Measurements from ENCODE around the gene COX6B1. TPM values are rescaled to one million over a fixed set of nuclear protein-coding genes. Genes with fewer than 3 reads are reported as not detected.
"Not testable (repeated sequence)": the region's sequence is repeated elsewhere in the genome, so short reads cannot be mapped to it uniquely, and the experiment has no call there.

The COX6B1 gene
- total RNA-seq, 2 experiments from 2014 or later = 429 to 474 TPM

DNA sequence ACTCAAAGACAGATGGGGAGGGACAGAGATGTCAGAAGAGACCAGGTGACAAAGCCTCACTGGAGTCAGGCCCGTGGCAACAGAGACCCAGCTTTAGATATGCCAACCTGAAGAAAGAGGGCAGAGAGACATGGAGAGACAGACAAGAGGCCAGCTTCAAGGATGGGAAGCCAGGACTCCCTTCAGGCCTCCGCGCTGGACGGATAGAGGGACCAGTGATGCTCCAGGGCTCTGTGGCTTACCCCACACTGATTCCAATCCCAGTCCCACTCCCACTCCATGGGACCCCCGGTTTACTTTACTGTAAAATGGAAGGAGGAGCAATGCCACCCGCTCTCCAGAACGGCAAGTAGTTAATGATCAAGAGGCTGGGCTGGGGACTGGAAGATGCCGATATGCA, 8.3 kb upstream of the COX6B1 start:
- POLR2A ChIA-PET = no interaction called here
- H3K9me3 Mint-ChIP-seq = no peaks in the 10 kb centered on the region
- DNase-seq = no peak
- peak overlapping the region; percentile 7 for H3K27ac Mint-ChIP-seq
- CTCF ChIA-PET = interaction anchor here (0.6 to 1.4 kb wide), 2 partner anchors 9 to 12 kb away, joined by 5 read pairs; no protein-coding TSS in a partner anchor
- no peaks in the 10 kb centered on the region for H3K27me3 Mint-ChIP-seq
- H3K36me3 Mint-ChIP-seq (ENCODE audit: low read depth) = peaks cover 18% of the 10 kb centered on the region
- peaks cover 25% of the 10 kb centered on the region for H3K4me1 Mint-ChIP-seq
- H3K4me3 Mint-ChIP-seq = no peak overlapping the region

DNA sequence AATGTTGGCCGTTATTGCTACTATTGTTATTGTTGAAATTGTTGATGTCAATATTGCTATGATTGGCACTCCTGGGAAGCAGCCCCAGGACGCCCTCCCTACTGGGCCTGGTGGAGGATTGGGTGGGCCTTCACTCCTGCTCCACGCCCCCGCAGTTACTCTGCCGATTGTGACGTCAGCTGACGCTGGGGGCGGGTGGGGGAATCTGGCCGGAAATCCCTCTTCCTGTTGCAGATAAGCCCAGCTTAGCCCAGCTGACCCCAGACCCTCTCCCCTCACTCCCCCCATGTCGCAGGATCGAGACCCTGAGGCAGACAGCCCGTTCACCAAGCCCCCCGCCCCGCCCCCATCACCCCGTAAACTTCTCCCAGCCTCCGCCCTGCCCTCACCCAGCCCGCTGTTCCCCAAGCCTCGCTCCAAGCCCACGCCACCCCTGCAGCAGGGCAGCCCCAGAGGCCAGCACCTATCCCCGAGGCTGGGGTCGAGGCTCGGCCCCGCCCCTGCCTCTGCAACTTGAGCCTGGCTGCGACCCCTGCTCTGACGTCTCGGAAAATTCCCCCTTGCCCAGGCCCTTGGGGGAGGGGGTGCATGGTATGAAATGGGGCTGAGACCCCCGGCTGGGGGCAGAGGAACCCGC, 6.5 kb upstream of the COX6B1 start, which contains the start of gene ETV2:
Gene ETV2 (plus strand): TSS at position 231 of the 637 bp plus-strand sequence. CDS start 716 bp downstream, outside the sequence.
- Mint-ChIP-seq H3K4me1 (peaks cover 38% of the 10 kb centered on the region), H3K27me3 (no peaks in the 10 kb centered on the region), H3K9me3 (no peaks in the 10 kb centered on the region), H3K36me3 (ENCODE audit: low read depth) (peaks cover 13% of the 10 kb centered on the region), H3K4me3 (peak within 1 kb of the TSS; percentile 72), H3K27ac (peak within 1 kb of the TSS; percentile 66)
- POLR2A ChIA-PET = no interaction called here
- CTCF ChIA-PET = interaction anchor here (0.6 kb wide), 1 partner anchor 273 kb away, joined by 3 read pairs; no protein-coding TSS in a partner anchor
- peak; percentile 47 for DNase-seq

DNA sequence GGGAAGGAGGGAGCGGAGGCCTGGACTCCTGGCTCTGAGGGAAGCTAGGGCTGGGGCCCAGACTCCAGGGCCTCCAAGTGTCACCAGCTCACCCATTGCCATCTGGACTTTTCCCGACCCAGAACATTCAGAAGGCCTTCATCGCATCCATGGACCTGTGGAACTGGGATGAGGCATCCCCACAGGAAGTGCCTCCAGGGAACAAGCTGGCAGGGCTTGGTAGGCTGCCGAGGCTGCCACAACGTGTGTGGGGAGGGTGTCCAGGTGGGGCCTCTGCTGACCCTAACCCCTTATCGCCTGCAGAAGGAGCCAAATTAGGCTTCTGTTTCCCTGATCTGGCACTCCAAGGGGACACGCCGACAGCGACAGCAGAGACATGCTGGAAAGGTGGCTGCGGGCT, 5.8 kb upstream of the COX6B1 start:
- CTCF ChIA-PET = interaction anchor here (0.6 kb wide), 1 partner anchor 272 kb away, joined by 3 read pairs; no protein-coding TSS in a partner anchor

DNA sequence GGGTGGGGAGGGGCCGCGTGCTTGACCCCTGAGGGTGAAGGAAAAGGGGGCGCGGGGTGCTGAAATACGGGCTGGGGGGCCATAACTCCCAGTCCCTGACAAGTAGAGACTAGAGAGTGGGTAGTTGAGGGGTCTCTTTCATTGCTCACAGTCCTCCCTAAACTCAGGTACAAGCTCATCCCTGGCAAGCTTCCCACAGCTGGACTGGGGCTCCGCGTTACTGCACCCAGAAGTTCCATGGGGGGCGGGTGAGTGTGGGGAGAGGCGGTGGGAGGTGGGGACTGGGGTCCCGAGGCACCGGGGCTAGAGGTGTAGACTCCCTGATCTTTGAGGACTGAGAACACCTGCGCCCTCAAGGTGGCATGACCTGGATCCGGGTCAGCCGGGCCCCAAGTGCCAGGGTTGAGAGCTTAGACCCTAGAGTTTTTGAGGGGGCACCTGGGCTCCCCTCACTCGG, 5.3 kb upstream of the COX6B1 start:
- H3K27me3 Mint-ChIP-seq = no peaks in the 10 kb centered on the region
- peak overlapping the region; percentile 66 for H3K27ac Mint-ChIP-seq
- DNase-seq = no peak
- H3K4me3 Mint-ChIP-seq = peak overlapping the region; percentile 72
- H3K9me3 Mint-ChIP-seq = no peaks in the 10 kb centered on the region
- H3K36me3 Mint-ChIP-seq (ENCODE audit: low read depth) = peaks cover 4% of the 10 kb centered on the region
- ChIA-PET POLR2A (no interaction called here), CTCF (no interaction called here)
- H3K4me1 Mint-ChIP-seq = peaks cover 42% of the 10 kb centered on the region

More for the DNA sequence above, 5.8 kb upstream of the COX6B1 start:
- Mint-ChIP-seq H3K27ac (peak overlapping the region; percentile 66), H3K9me3 (no peaks in the 10 kb centered on the region), H3K36me3 (ENCODE audit: low read depth) (peaks cover 6% of the 10 kb centered on the region), H3K4me1 (peaks cover 40% of the 10 kb centered on the region), H3K27me3 (no peaks in the 10 kb centered on the region), H3K4me3 (peak overlapping the region; percentile 72)
- DNase-seq = no peak
- POLR2A ChIA-PET = no interaction called here

DNA sequence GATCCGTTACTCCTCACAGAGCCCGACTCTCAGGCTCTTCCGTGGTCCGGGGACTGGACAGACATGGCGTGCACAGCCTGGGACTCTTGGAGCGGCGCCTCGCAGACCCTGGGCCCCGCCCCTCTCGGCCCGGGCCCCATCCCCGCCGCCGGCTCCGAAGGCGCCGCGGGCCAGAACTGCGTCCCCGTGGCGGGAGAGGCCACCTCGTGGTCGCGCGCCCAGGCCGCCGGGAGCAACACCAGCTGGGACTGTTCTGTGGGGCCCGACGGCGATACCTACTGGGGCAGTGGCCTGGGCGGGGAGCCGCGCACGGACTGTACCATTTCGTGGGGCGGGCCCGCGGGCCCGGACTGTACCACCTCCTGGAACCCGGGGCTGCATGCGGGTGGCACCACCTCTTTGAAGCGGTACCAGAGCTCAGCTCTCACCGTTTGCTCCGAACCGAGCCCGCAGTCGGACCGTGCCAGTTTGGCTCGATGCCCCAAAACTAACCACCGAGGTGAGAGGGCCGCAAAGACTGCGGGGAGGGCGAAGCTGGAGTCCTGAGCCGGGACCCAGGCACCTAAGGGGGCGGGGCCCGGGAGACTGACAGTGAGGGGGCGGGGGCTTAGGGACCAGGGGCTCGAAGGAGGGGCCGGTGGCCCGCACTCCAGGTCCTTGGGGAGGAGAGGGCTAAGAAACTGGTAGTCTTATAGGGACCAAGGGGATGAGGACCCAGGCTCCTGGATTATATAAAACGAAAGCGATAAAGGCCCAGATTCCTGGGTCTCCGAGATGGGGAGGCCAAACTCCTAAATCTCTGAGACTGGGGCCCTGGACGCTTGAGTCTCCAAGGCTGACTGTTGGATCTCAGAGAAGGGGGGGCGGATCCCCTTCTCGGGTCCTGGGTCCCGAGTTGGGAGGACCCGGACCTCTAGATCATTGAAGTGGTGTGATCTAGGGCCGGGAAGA, 4.6 kb upstream of the COX6B1 start:
- H3K36me3 Mint-ChIP-seq (ENCODE audit: low read depth) = no peaks in the 10 kb centered on the region
- peaks cover 44% of the 10 kb centered on the region for H3K4me1 Mint-ChIP-seq
- ChIA-PET CTCF (interaction anchor here (0.8 to 1.5 kb wide), 4 partner anchors 7 to 51 kb away, joined by 3 to 4 read pairs (median 3); no protein-coding TSS in a partner anchor), POLR2A (no interaction called here)
- H3K27me3 Mint-ChIP-seq = no peaks in the 10 kb centered on the region
- H3K9me3 Mint-ChIP-seq = no peaks in the 10 kb centered on the region
- H3K27ac Mint-ChIP-seq = peak overlapping the region; percentile 91
- H3K4me3 Mint-ChIP-seq = peak overlapping the region; percentile 72
- DNase-seq = peak; percentile 86

DNA sequence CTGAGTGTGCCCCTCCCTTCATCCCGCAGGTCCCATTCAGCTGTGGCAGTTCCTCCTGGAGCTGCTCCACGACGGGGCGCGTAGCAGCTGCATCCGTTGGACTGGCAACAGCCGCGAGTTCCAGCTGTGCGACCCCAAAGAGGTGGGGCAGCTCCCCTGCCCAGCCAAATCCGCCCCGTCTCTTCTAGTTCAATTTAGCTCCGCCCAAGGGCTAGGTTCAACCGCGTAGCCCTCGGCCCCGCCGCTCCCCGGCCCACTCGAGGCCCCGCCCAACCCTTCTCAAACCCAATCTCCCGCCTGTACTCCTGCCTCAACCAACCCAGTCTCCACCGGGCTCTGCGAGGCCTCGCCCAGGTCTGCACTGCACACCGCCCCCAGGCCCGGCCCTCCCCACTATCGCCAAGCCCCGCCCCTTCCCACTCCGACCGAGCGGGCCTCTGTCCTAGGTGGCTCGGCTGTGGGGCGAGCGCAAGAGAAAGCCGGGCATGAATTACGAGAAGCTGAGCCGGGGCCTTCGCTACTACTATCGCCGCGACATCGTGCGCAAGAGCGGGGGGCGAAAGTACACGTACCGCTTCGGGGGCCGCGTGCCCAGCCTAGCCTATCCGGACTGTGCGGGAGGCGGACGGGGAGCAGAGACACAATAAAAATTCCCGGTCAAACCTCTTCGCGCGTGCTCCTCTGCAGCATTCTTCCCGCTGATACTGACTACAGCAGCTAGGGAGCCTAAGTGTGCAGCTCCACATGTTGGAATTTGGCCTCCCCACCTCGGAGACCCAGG, 3.7 kb upstream of the COX6B1 start:
- DNase-seq = peak; percentile 98
- H3K36me3 Mint-ChIP-seq (ENCODE audit: low read depth) = no peaks in the 10 kb centered on the region
- H3K9me3 Mint-ChIP-seq = no peaks in the 10 kb centered on the region
- peak overlapping the region; percentile 72 for H3K4me3 Mint-ChIP-seq
- H3K4me1 Mint-ChIP-seq = peaks cover 44% of the 10 kb centered on the region
- H3K27ac Mint-ChIP-seq = peak overlapping the region; percentile 91
- CTCF ChIA-PET = interaction anchor here (0.8 to 1.5 kb wide), 5 partner anchors 8 to 50 kb away, joined by 3 to 5 read pairs (median 3); no protein-coding TSS in a partner anchor
- POLR2A ChIA-PET = no interaction called here
- H3K27me3 Mint-ChIP-seq = no peaks in the 10 kb centered on the region

DNA sequence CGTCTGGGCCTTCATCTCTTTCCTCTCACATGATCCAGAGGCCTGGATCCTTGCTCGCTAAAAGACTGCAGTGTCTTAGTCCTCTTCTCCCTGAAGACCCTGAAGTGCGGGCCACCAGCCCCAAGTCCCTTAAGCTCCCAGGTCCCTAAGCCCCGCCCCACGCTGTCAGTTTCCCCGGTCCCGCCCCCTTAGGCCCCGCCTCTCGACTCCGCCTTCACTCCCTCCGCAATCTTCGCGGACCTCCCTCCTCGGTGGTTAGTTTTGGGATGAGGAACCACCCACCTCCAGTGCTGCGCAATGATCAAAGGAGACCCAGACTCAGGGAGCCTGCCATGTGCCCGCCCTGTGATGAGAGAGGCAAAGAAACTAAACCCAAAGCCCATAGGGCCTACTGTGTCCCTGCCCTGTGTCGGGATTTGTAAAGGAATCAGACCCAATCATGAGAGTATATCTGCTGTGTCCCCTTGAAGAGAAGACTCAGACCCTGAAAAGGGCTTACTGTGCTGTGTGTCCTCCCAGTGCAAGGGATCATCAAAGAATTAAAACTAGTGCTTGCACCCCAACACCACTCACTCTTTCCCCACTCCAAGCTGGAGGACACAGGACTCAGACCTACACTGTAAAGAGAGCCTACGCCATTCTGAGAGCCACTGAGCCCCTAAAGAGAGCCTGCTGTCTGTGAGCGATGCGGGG, 3.0 kb upstream of the COX6B1 start:
- POLR2A ChIA-PET = no interaction called here
- peak; percentile 77 for DNase-seq
- CTCF ChIA-PET = interaction anchor here (0.9 to 1.5 kb wide), 3 partner anchors 9 to 11 kb away, joined by 3 to 5 read pairs (median 4); no protein-coding TSS in a partner anchor
- H3K9me3 Mint-ChIP-seq = no peaks in the 10 kb centered on the region
- peak overlapping the region; percentile 72 for H3K4me3 Mint-ChIP-seq
- peak overlapping the region; percentile 91 for H3K27ac Mint-ChIP-seq
- H3K36me3 Mint-ChIP-seq (ENCODE audit: low read depth) = no peaks in the 10 kb centered on the region
- H3K4me1 Mint-ChIP-seq = peaks cover 45% of the 10 kb centered on the region
- H3K27me3 Mint-ChIP-seq = no peaks in the 10 kb centered on the region

DNA sequence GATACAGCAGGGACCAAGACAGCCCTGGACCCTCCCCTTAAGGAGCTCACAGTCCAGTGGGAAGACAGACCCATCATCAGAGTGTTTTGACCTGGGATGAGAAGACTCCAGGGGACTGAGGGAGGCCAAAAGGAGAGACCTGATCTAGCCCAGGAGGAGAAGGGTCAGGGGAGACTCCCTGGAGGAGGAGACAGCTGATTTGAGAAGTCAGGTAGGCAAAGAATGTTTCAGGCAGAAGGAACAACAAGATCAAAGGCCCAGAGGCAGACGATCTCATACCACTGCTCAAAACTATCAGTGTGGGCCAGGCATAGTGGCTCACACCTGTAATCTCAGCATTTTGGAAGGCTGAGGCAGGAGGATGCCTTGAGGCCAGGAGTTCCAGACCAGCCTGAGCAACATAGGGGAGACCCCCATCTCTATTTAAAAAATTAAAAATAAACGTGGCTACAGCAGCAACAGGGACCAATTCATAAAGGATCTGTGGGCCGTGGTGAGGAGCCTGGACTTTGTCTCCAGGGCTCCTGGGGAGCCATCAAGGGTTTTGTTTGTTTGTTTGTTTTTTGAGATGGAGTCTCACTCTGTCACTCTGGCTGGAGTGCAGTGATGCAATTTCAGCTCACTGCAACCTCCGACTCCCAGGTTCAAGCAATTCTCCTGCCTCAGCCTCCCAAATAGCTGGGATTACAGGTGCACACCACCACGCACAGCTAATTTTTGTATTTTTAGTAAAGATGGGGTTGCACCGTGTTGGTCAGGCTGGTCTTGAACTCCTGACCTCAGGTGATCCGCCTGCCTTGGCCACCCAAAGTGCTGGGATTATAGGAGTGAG, 2.2 kb upstream of the COX6B1 start:
- DNase-seq = no peak
- ChIA-PET POLR2A (no interaction called here), CTCF (interaction anchor here (0.9 kb wide), 1 partner anchor 10 kb away, joined by 5 read pairs; no protein-coding TSS in a partner anchor)
- peaks cover 52% of the 10 kb centered on the region for H3K4me1 Mint-ChIP-seq
- H3K27me3 Mint-ChIP-seq = no peaks in the 10 kb centered on the region
- no peak overlapping the region for H3K27ac Mint-ChIP-seq
- no peaks in the 10 kb centered on the region for H3K9me3 Mint-ChIP-seq
- no peak overlapping the region for H3K4me3 Mint-ChIP-seq
- peaks cover 5% of the 10 kb centered on the region for H3K36me3 Mint-ChIP-seq (ENCODE audit: low read depth)

DNA sequence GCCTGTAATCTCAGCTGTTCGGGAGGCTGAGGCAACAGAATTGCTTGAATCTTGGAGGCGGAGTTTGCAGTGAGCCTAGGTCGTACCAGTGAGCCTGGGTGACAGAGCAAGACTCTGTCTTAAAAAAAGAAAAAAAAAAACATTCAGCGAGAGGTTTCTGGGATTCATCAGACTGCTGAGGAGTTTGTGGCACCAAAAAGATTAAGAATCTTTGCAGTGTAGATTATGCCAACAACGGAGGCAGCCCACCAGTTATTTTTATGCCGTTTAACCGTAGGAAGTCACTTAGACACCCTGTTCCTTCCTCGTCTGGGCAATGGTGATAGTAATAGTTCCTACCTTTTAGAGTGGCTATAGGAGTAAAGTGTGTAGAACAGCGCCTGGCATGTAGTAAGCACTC, 2.5 kb downstream of the COX6B1 start:
- Mint-ChIP-seq H3K27me3 (no peaks in the 10 kb centered on the region), H3K9me3 (no peaks in the 10 kb centered on the region), H3K4me3 (no peak overlapping the region), H3K4me1 (peaks cover 34% of the 10 kb centered on the region), H3K36me3 (ENCODE audit: low read depth) (peaks cover 27% of the 10 kb centered on the region), H3K27ac (peak overlapping the region; percentile 62)
- DNase-seq = no peak
- POLR2A ChIA-PET = interaction anchor here (0.6 to 0.7 kb wide), 2 partner anchors 164 to 433 kb away, joined by 3 read pairs; no protein-coding TSS in a partner anchor
- CTCF ChIA-PET = no interaction called here

DNA sequence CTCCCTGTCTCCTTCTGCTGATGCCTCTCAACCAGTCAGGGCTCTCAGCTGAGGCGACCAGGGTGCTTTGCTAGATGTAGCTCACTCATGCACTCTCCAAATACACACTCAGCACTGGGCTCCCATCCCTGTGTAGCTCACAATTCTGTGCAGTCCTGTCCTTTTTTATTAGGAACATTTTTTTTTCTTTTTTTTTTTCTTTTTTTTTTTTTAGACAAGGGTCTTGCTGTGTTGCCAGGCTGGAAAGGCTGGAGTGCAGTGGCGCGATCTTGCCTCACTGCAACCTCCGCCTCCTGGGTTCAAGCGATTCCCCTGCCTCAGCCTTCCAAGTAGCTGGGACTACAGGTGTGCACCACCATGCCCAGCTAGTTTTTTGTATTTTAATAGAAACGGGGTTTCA, 6.7 kb downstream of the COX6B1 start:
- POLR2A ChIA-PET = not testable (repeated sequence)

DNA sequence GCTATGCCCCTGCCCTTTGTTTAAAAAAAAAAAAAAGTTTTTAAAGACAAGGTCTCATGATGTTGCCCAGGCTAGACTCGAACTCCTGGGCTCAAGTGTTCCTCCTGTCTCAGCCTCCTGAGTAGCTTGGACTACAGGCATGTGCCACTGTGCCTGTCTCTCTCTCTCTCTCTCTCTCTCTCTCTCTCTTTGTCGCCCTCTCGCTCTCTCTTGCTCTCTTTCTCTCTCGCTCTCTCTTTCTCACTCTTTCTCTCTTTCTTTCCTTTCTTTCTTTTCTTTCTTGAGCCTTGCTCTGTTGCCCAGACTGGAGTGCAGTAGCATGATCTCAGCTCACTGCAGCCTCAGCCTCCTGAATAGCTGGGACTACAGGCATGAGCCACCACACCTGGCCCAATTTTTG, 7.5 kb downstream of the COX6B1 start:
- DNase-seq = no peak
- H3K36me3 Mint-ChIP-seq (ENCODE audit: low read depth) = peaks cover 48% of the 10 kb centered on the region
- POLR2A ChIA-PET = no interaction called here
- H3K9me3 Mint-ChIP-seq = no peaks in the 10 kb centered on the region
- H3K4me1 Mint-ChIP-seq = peaks cover 16% of the 10 kb centered on the region
- CTCF ChIA-PET = interaction anchor here (0.6 to 1.0 kb wide), 4 partner anchors 11 to 229 kb away, joined by 3 to 5 read pairs (median 3); no protein-coding TSS in a partner anchor
- H3K27ac Mint-ChIP-seq = no peak overlapping the region
- no peak overlapping the region for H3K4me3 Mint-ChIP-seq
- H3K27me3 Mint-ChIP-seq = no peaks in the 10 kb centered on the region

More for the DNA sequence above, 6.7 kb downstream of the COX6B1 start:
- not testable (repeated sequence) for H3K27me3 Mint-ChIP-seq, H3K4me3 Mint-ChIP-seq, DNase-seq, H3K27ac Mint-ChIP-seq, H3K9me3 Mint-ChIP-seq
- CTCF ChIA-PET = interaction anchor here (0.6 to 1.0 kb wide), 3 partner anchors 11 to 76 kb away, joined by 3 read pairs; no protein-coding TSS in a partner anchor
- Mint-ChIP-seq H3K36me3 (ENCODE audit: low read depth) (peaks cover 48% of the 10 kb centered on the region), H3K4me1 (peaks cover 22% of the 10 kb centered on the region)

Data from activated CD4-positive, alpha-beta T cell treated with anti-CD3 and anti-CD28 coated beads, Interleukin-2, amount 10 ng/mL, durations not matched to agents 7 days and 5 days (primary cell).